Glutamatergic neuron (in vitro differentiated cells): ENCODE data around the gene FAM81B. TPM values are rescaled to one million over a fixed set of nuclear protein-coding genes. Genes with fewer than 3 reads are reported as not detected.
A peak's percentile ranks its signal among the peaks of the same experiment; 100 is the strongest.

Experiments used
- DNase-seq: peaks from one replicate; pipeline ENCODE4 v3.0.0; 2022
- H3K27ac Mint-ChIP-seq: one replicate; pipeline ENCODE4 v1.8.0; 2020; ENCODE audit warnings: mild to moderate bottlenecking, mixed read lengths, inconsistent platforms; ENCODE audit not compliant: unreplicated experiment
- H3K27me3 Mint-ChIP-seq: one replicate; pipeline ENCODE4 v1.8.0; 2020; ENCODE audit warnings: mild to moderate bottlenecking, moderate library complexity, mixed read lengths, inconsistent platforms; ENCODE audit not compliant: unreplicated experiment
- H3K36me3 Mint-ChIP-seq: one replicate; pipeline ENCODE4 v1.8.0; 2020; ENCODE audit warnings: mild to moderate bottlenecking, mixed read lengths, inconsistent platforms; ENCODE audit not compliant: unreplicated experiment
- H3K4me1 Mint-ChIP-seq: one replicate; pipeline ENCODE4 v1.8.0; 2020; ENCODE audit warnings: mild to moderate bottlenecking, low read depth, mixed read lengths, inconsistent platforms; ENCODE audit not compliant: unreplicated experiment
- H3K4me3 Mint-ChIP-seq: one replicate; pipeline ENCODE4 v1.8.0; 2020; ENCODE audit warnings: mild to moderate bottlenecking, mixed read lengths, inconsistent platforms; ENCODE audit not compliant: unreplicated experiment
- H3K9me3 Mint-ChIP-seq: one replicate; pipeline ENCODE4 v1.8.0; 2020; ENCODE audit warnings: mild to moderate bottlenecking, moderate library complexity, mixed read lengths, inconsistent platforms; ENCODE audit not compliant: unreplicated experiment
- total RNA-seq: library from RNA; stranded (reverse); fragmentation: NEBNext Ultra II Directional; extraction: Animal tissue kit (Norgen Biotek cat#: 25700); gene quantifications from one replicate; pipeline ENCODE4 v1.2.1, GENCODE V29; 2021; ENCODE audit not compliant: unreplicated experiment
- TF ChIP-seq, protein P1 (sequence below): fragments of 200-600 bp; sonication (generic); IDR thresholded peaks from one replicate; pipeline ENCODE4 v1.5.0; 2021; ENCODE audit not compliant: partially characterized antibody, unreplicated experiment

Gene FAM81B
- total RNA-seq, 1 donor from 2014 or later, result not detected

- Mint-ChIP-seq H3K9me3 (no peaks in the 10 kb centered on the region), H3K27me3 (peaks cover 2% of the 10 kb centered on the region), H3K4me1 (peaks cover 17% of the 10 kb centered on the region), H3K4me3 (no peak overlapping the region), H3K27ac (no peak overlapping the region), H3K36me3 (no peaks in the 10 kb centered on the region)
- DNase-seq, result no peak
- TF ChIP-seq, protein P1, sequence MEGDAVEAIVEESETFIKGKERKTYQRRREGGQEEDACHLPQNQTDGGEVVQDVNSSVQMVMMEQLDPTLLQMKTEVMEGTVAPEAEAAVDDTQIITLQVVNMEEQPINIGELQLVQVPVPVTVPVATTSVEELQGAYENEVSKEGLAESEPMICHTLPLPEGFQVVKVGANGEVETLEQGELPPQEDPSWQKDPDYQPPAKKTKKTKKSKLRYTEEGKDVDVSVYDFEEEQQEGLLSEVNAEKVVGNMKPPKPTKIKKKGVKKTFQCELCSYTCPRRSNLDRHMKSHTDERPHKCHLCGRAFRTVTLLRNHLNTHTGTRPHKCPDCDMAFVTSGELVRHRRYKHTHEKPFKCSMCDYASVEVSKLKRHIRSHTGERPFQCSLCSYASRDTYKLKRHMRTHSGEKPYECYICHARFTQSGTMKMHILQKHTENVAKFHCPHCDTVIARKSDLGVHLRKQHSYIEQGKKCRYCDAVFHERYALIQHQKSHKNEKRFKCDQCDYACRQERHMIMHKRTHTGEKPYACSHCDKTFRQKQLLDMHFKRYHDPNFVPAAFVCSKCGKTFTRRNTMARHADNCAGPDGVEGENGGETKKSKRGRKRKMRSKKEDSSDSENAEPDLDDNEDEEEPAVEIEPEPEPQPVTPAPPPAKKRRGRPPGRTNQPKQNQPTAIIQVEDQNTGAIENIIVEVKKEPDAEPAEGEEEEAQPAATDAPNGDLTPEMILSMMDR, result no peak
Observed at GRCh38 chr5:95398989-95399388, 7.8 kb downstream of the FAM81B start.

DNA sequence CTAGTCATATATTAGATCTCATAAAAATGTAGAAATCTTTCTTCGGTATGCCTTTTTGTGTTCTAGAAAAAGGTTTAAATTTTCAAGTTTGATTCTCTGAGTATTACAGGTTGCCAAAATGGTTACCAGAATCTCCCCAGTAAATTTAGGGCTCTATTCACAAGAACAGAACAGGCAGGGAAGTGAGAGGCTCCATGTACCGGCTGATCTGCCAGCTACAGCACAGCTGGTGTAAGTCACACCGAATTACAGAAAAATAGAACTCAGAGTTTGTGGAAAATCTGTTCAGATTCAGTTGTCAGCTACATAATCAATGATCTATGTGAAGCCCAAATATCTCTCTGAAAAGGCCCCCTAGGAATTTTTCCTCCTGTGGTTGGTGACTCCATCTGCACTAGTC is 10.5 kb downstream of the FAM81B start:
- H3K27me3 Mint-ChIP-seq, result peaks cover 2% of the 10 kb centered on the region

GRCh38 chr5:95403996-95404395 is 12.8 kb downstream of the FAM81B start:
- Mint-ChIP-seq H3K36me3 (no peaks in the 10 kb centered on the region), H3K4me3 (no peak overlapping the region), H3K27me3 (peaks cover 5% of the 10 kb centered on the region), H3K9me3 (peaks cover 2% of the 10 kb centered on the region), H3K27ac (no peak overlapping the region), H3K4me1 (peaks cover 24% of the 10 kb centered on the region)
- TF ChIP-seq, protein P1, result no peak
- no peak for DNase-seq

More for the DNA sequence above, 10.5 kb downstream of the FAM81B start:
- no peaks in the 10 kb centered on the region for H3K9me3 Mint-ChIP-seq
- no peaks in the 10 kb centered on the region for H3K36me3 Mint-ChIP-seq
- TF ChIP-seq, protein P1, result no peak
- DNase-seq, result no peak
- peak overlapping the region; percentile 56 for H3K27ac Mint-ChIP-seq
- H3K4me3 Mint-ChIP-seq, result peak overlapping the region; percentile 26
- H3K4me1 Mint-ChIP-seq, result peaks cover 19% of the 10 kb centered on the region

DNA sequence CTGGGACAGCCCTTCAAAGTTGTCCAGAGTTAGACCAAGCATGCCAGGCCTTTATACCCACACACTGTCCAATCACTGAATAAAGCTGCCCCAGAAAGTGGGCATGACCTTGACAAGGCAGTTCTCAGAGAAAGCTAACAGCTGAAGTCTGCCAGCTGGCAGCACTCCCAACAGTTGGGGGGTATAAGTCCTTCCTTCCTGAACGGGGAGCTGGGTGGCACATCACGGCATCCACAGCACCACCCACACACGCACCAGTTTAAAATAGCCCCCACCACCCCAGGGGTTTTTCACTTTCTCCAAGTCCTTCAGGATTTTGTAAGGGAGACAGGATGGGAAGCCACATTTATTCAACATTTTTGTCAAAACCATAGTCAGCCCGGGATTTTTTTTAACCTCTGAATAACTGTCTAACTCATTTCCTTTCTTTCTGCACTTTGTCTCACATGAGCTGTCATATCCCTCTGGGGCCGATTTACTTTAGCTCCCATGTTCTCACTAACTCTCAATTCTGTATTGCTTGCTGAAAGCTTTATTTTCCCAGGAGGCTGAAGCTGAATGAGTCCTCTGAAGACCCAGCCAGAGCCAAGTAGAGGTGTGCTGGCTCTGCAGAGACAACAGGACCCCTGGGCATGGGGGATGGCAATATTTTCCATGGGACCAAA is 15.4 kb downstream of the FAM81B start:
- no peak overlapping the region for H3K27ac Mint-ChIP-seq
- H3K36me3 Mint-ChIP-seq, result no peaks in the 10 kb centered on the region
- DNase-seq, result no peak
- peaks cover 21% of the 10 kb centered on the region for H3K4me1 Mint-ChIP-seq
- H3K4me3 Mint-ChIP-seq, result no peak overlapping the region
- peaks cover 2% of the 10 kb centered on the region for H3K27me3 Mint-ChIP-seq
- H3K9me3 Mint-ChIP-seq, result peaks cover 2% of the 10 kb centered on the region
- TF ChIP-seq, protein P1, result no peak

DNA sequence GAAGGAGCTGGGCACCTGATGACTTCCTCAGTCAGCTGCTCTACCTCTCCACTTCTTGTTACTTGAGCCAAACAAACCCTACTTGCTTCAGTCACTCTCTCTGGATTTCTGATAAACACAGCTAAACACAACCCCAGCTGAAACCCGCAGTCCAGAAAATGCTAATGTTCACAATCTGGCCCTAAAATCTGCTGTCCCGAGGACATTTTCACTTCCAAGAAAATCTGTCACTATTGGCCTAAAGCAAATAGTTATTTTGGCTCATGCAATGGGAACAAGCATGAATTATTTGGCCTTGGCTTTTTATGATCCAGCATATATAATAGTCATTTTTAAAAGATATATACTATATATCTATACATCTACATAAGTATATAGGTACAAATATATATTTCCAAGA is 19.1 kb downstream of the FAM81B start:
- H3K4me1 Mint-ChIP-seq, result peaks cover 10% of the 10 kb centered on the region
- peaks cover 2% of the 10 kb centered on the region for H3K9me3 Mint-ChIP-seq
- no peak overlapping the region for H3K27ac Mint-ChIP-seq
- peaks cover 2% of the 10 kb centered on the region for H3K27me3 Mint-ChIP-seq
- TF ChIP-seq, protein P1, result no peak
- H3K36me3 Mint-ChIP-seq, result no peaks in the 10 kb centered on the region
- DNase-seq, result no peak
- H3K4me3 Mint-ChIP-seq, result no peak overlapping the region
